Stimulated activated memory B cell treated with anti-CD40 and anti-IgM and Interleukin-4, amounts not matched to agents 10 μg/mL and 1 μg/mL and 100 μg/mL, for 72 hours (primary cell): ENCODE results near the gene MSANTD2.

Source experiments
- ATAC-seq: fragments of 150-1000 bp; cut with Tn5 transposase; 2 replicates; pipeline ENCODE4 v1.10.0; 2021
- H3K27ac Mint-ChIP-seq: one replicate; pipeline ENCODE4 v1.8.0; 2022; ENCODE audit warnings: mild to moderate bottlenecking, mixed read lengths
- H3K27me3 Mint-ChIP-seq: one replicate; pipeline ENCODE4 v1.8.0; 2022; ENCODE audit warnings: mixed read lengths
- H3K36me3 Mint-ChIP-seq: one replicate; pipeline ENCODE4 v1.8.0; 2022; ENCODE audit warnings: mixed read lengths
- H3K4me1 Mint-ChIP-seq: one replicate; pipeline ENCODE4 v1.8.0; 2022; ENCODE audit warnings: mixed read lengths
- H3K4me3 Mint-ChIP-seq: one replicate; pipeline ENCODE4 v1.8.0; 2022; ENCODE audit warnings: mild to moderate bottlenecking, moderate library complexity, mixed read lengths
- H3K9me3 Mint-ChIP-seq: one replicate; pipeline ENCODE4 v1.8.0; 2022; ENCODE audit warnings: mixed read lengths

MSANTD2 gene

DNA sequence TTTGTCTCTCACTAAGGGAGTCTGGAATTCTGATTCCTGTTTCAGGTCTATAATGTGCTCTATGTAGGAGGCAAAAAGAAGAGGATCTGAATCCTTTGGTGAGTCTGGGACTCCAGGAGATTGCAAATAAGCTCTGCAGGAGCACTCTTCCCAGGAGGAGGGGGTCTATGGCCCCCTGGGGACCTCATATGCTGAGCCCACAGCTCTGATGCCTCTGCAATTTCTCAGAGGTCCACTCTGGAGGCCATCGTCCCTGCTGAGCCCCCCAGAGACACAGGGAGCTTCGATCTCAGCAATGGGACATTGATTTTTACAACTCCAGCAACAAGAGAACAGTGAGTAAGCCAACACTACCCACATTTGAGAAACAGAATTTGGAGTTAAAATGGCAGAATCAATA lies 80.7 kb downstream of the MSANTD2 start:
- ATAC-seq: no peak
- no peaks in the 10 kb centered on the region for H3K36me3 Mint-ChIP-seq
- peaks cover 26% of the 10 kb centered on the region for H3K4me1 Mint-ChIP-seq
- no peaks in the 10 kb centered on the region for H3K9me3 Mint-ChIP-seq
- peaks cover 77% of the 10 kb centered on the region for H3K27me3 Mint-ChIP-seq
- no peak overlapping the region for H3K4me3 Mint-ChIP-seq
- no peak overlapping the region for H3K27ac Mint-ChIP-seq

DNA sequence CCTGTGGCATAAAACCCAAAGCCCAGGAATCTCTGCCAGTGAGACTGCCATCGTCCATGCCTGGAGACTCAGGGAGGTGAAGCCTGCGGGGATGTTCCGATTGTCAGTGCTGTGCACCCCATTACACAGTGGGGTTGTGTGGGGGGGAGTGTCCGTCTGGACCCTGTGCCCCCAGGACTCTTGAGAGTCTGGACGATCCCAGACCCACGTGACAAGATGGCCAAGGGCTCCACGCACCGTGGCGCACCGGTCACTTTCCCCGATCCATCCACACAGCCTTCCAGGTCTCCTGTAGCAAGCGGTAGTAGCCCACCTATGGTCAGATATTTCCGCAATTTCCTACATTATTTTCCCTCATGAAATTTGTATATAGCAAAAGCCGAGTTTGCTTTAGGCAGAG lies 81.4 kb downstream of the MSANTD2 start:
- Mint-ChIP-seq H3K27ac (no peak overlapping the region), H3K9me3 (no peaks in the 10 kb centered on the region), H3K36me3 (no peaks in the 10 kb centered on the region), H3K27me3 (peaks cover 75% of the 10 kb centered on the region), H3K4me1 (peaks cover 25% of the 10 kb centered on the region), H3K4me3 (no peak overlapping the region)
- no peak for ATAC-seq

DNA sequence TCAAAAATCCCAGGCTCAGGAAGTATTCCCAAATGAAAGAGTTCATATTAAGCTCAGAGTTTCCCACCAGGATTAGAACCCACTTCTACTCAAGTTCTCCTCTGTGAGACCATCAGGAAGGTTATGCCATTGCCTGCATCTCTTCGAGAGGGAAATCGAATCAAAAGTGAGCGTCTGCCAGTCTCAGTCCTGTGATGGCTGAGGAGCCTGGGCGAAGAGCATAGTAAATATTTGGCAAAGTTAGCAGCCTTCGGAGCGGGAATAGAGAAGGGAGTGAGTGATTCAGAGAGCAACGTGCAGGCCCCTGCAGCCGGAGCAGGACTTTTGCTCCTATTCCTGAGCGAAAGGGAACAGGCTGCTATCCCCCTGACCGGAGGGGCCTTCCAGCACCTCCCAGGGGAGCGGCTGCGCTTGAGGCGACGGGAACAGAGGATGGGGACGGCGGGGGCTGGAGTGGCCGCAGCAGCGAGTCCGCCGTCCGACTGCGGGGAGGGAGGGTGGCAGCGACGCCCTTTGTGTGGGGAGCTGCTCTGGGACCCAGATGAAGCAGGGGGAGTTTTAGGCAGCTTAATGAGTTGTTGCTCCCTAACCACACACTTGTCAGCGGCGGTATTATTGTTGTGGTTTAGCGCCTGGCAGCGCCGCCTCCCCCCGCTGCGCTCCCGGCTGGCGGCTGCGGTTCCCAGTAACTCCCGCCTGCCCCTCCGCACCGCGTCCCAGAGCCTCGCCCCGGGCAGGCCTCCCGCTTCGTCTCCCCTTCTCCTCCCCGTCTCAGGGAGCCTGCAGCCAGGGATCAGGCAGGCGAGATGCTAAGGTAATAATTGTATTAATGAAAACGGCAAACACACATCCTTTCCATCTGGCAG lies 82.2 kb downstream of the MSANTD2 start:
- Mint-ChIP-seq H3K27ac (no peak overlapping the region), H3K4me1 (peaks cover 23% of the 10 kb centered on the region), H3K4me3 (peak overlapping the region; percentile 70), H3K36me3 (no peaks in the 10 kb centered on the region), H3K9me3 (no peaks in the 10 kb centered on the region), H3K27me3 (peaks cover 67% of the 10 kb centered on the region)
- peak; percentile 27 for ATAC-seq

DNA sequence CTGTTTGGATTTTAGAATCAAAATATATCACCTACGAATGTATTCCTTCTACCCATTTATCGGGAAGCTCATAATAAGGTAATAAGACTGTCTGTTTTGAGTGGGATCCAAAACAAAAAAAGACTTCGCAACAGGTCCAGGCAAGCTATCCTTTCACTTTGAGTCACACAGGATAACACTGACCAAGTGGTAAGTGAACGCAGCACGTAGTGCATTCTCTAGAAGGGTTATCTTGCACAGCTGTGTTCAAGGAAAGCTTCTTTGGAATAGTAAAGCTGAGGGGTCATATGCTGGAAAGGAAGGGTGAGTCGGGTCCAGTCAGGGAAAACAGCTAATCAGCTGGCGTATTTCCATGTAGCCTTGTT lies 82.8 kb downstream of the MSANTD2 start:
- ATAC-seq: no peak
- H3K27ac Mint-ChIP-seq: no peak overlapping the region
- no peaks in the 10 kb centered on the region for H3K36me3 Mint-ChIP-seq
- H3K9me3 Mint-ChIP-seq: no peaks in the 10 kb centered on the region
- peaks cover 61% of the 10 kb centered on the region for H3K27me3 Mint-ChIP-seq
- peaks cover 17% of the 10 kb centered on the region for H3K4me1 Mint-ChIP-seq
- H3K4me3 Mint-ChIP-seq: peak overlapping the region; percentile 70

DNA sequence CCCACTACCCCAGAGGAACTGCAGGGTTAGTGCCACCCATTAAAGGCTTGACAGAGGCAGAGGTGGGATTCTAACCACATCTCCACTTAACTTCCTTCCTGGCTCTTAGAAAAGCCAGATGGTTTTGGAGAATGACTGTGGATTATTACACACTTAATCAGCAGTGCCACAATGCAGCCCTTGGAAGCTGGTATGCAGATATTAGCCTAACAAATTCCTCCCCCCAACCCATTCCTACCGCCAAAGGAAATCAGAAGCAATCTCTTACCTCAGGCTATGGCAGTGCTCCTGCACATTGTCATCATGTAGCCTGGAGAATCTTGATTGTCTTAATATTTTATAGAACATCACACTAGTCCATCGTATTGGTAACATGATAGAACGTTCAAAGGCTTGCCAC lies 83.6 kb downstream of the MSANTD2 start:
- Mint-ChIP-seq H3K4me3 (no peak overlapping the region), H3K9me3 (no peaks in the 10 kb centered on the region), H3K4me1 (peaks cover 13% of the 10 kb centered on the region), H3K27me3 (peaks cover 53% of the 10 kb centered on the region), H3K27ac (no peak overlapping the region), H3K36me3 (no peaks in the 10 kb centered on the region)
- no peak for ATAC-seq
